ENCODE measurements around the gene METTL22.
"Not testable (repeated sequence)": the region's sequence is repeated elsewhere in the genome, so short reads cannot be mapped to it uniquely, and the experiment has no call there.

Gene METTL22

DNA sequence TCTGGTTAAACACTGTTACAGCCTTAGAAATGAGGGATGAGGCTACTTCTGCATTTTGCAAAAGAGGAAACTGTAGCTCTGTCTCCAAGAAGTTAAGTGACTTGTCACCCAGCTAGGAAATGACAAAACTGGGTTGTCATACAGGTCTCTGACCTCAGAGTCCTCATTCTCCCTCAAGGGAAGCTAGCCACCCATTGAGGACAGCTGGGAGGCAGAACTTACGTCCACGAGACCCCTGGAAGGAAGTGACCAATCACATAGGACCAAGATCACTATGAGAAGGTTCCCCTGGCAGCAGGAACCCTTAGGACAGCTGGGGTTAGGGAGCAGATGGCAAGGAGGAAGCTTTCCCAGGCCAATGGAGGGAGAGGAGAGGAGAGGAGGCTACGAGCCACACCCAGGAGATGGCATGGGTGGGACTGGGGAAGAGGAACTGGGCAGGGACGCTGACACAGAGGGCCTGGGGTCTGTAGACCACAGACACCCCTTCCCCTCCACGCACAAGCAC is 11.2 kb downstream of the METTL22 start:
- no peak for DNase-seq

DNA sequence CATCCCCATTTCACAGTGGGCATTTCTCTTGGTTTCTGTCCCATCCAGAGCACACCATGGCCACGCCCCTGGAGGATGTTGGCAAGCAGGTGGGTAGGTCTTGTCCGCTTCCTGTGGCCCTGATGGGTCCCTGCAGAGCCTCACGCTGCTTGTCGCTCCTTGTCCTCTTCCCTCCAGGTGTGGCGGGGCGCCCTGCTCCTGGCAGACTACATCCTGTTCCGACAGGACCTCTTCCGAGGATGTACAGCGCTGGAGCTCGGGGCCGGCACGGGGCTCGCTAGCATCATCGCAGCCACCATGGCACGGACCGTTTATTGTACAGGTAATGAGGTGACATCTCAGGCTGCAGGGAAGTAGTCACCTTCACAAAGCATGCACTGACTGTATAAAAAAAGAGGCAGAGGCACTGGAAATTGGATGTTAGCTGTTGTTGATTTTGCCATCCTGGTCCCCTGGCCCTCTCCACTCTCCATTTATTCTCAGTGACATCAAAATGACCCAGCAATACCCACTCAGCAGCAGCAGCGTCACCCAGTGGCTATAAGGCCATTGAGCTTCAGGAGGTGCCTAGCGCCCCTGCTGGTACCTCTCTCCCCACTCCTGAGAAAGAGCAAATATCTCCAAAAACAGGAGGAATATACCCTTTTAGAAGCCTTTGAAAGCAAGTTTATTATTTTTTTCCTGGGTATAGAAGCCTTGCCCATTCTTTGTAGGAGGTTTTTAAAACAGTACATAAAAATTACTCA is 13.7 kb downstream of the METTL22 start:
- DNase-seq, result no peak

DNA sequence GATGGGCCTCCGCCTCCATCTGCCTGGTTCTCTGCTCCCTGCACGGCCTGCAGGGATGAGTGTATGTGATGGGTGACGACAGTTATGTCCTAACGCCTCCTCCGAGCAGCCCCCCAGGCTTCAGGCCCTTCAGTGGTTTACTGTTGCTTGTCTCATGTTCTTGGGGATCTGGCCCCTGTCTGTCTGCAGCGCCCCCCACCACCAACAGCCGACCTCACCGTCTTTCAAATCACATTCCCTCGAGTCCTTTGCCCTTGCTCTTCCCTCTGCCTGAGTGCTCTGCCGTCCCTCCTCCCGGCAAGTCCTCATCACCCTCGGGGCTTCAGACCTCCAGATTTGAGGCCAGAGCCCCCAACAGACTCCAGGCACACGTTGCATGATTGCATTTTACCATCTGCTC is 18.2 kb downstream of the METTL22 start:
- DNase-seq, result no peak

DNA sequence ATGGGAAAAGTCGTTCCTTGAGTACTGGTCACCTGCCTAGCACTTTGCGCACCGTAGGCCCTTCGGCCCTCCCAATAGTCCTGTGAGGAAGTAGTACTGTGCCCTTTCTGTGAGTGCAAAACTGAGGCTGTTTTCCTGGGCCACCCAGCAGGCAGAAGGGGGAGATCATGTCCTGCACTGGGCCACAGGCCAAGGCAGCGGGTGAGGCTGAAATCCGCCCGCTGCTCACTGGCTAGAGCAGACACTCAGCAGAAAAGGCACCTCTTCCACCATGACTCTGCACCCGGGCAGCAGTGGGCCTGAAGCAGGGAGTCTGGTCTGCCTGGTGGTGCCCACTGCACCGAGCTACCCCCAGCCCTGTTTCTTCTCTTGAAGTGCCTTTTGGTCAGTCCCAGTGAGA is 20.2 kb downstream of the METTL22 start:
- DNase-seq, result no peak

DNA sequence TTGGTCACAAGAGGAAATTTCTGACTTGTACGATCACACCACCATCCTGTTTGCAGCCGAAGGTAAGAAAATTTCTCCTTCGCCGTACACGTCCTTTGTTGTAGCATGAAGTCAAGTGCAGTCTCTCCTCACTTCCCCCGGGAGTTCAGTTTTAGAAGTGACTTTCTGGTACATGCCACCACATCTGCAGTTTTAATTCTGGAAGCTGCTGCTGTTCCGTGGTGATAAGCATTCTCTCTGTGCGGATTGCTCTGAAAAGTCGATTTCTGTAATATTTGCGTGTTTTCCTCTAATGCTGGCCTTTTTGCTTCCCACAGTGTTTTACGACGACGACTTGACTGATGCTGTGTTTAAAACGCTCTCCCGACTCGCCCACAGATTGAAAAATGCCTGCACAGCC is 20.6 kb downstream of the METTL22 start:
- no peak for DNase-seq

DNA sequence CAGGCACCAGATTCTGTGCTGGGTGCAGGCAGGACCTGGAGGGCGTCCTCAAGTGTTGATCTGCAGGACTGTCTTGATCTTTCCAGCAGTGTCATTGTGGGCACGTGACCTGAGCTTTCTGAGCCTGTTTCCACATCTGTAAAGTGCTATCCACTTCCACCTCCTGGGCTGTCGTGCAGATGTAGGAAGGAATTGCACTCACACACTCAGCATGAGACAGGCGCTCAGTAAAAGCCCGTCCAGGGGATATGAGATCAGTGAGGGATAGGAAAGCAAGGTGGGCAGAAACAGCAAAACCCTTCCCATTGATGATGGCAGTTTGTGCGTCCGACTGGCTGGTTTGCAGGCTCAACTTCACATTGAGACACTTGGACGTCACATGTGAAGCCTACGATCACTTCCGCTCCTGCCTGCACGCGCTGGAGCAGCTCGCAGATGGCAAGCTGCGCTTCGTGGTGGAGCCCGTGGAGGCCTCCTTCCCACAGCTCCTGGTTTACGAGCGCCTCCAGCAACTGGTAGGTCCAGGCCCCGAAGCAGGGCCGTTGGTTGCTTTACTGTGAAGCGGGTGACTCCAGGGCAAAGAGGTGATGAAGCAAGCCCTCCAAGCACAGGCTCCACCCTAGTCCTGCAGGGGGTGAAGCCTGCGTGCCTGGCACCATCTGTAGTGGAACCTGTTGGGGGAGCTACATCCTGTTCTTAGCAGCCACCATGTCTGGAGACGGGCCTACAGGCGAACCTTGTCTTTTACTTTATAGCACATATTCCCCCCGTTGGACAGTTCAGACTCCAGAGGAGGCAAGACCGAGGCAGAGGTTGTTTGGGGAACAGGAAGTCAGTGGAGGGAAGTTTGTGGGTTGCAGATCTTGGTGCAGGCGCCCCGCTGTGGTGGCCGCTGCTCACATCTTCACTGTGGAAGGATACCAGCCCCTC is 23.0 kb downstream of the METTL22 start:
- DNase-seq, result no peak

DNA sequence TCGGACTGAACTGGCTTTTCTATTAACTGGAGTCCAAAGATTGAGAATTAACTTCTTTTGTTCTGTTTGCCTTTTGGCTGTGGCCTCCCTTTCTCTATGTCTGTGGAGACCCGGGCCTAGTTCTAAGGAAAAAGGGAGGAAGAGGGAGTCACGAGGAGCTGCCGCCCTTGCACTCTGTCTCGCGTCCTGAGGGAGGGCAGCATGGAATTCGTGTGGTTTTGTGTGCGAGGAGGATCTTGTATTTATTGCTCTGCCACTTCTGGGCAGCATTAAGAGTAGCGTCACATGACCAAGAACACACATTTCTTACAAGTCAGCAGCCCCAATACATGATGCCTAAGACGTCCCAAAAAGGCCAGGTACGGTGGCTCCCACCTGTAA is 23.6 kb downstream of the METTL22 start:
- DNase-seq, result no peak

DNA sequence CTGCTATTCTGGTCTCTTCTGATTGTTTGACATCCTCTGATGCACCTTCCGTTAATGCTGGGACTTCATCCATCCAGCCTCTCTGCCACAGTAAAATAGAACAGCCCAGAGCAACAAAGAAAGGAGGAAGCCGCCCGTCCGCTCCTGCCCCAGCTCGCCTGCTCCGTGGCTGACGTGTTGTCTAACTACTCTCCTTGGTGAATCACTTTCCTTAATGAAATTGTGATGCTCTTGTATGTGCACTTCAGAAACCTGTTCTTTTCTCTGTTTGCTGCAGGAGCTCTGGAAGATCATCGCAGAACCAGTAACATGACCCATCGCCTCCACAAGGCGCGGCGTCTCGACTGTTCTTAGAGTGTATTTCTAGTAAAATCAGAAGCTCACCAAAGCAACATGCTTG is 24.3 kb downstream of the METTL22 start:
- DNase-seq, result no peak

DNA sequence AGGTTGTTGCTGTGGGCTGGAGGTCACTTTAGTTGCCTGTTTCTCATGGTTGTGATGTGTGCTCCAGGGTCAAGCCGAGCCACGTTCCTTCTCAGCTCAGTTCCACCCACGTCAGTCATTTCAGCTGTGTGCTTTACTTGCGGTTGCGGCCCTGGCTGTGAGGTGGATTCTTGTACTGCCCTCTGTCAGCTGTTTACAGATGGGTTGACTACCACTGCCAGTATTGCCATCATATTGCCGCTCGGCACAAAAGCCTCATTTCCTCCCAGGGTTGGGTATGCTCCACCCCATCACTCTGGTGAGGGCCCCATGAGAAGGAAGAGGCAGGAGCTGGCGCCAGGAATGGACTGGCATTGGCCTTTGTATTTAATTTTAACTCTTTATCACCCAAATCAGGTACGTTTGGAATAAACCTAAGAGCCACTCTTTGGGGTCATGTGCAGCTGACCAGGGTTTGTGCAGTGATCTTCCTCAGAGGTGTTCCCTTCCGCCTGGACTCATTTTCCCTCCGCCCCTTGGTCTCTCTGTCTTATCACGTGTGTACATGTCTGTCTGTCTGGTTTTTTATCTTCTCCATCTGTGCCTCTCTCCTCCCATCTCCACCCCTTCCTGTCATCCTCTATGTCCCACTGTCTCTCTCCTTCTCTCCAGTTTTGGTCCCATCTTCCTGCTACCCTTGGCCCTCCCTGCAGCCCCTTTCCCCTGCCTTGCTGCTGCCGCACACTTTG is 25.0 kb downstream of the METTL22 start:
- no peak for DNase-seq

DNA sequence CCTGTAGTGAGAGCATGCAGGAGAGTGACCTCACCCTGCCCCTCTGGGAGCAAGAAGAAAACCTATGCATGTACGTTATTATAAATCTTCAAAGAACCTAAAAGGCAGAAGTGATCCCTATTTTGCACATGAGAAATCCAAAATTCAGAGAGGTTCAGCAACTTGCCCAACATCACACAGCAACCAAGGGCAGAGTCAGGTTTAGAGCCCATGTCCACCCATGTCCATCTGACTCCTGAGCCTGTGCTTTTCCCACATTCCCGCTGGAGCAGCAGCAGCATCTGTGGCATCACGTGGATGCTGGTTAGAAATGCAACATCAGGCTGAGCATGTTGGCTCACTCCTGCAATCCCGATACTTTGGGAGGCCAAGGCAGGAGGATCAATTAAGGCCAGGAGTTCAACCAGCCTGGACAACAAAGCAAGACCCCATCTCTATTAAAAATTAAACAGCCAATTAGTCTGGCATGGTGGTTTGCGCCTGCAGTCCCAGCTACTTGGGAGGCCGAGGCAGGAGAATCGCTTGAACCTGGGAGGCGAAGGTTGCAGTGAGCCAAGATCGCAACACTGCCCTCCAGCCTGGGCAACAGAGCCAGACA is 26.3 kb downstream of the METTL22 start:
- DNase-seq, result no peak

DNA sequence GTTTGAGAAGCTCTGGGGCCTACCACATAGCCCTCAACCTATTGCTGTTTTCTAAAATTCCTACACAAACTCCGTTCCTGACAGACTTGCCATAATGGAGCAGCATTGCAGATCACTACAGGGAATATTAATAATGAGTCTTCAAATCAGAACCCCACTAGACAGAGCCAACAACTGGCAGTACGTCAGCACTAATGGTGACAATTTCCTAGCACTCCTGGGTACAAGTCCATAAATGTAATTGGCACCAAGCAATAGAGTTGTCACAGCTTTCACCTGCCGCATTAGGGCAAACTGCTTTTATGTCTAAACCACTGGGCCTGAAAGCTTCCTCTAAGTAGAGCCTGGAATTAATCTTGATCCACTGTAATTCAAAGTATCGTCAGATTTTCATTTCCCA is 27.4 kb downstream of the METTL22 start:
- no peak for DNase-seq

DNA sequence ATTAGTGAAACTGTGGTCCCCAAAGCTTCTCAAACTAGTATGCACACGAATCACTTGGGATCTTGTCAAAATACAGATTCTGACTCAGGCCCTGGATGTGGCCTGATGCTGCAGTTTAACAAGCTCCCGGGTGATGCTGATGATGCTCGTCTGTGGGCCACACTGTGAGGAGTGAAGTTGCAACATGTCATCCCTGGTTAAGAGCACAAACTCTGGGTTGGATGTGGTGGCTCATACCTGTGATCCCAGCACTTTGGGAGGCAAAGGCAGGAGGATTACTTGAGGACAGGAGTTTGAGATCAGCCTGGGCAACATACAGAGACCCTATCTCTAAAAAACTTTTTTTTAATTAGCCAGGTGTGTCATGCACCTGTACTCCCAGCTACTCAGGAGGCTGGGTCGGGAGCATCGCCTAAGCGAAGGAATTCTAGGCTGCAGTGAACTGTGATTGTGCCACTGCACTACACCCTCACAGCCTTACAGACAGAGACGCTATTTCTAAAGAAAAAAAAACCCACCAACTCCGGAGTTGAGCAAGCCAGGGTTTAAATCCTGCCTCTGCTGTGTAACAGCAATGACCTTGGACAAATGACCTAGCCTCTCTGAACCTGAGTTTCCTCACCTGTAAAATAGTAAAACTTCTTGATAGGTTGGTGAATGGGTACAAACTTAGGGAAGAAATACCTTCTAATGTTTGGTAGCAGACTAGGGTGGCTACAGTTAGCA is 28.5 kb downstream of the METTL22 start:
- no peak for DNase-seq

DNA sequence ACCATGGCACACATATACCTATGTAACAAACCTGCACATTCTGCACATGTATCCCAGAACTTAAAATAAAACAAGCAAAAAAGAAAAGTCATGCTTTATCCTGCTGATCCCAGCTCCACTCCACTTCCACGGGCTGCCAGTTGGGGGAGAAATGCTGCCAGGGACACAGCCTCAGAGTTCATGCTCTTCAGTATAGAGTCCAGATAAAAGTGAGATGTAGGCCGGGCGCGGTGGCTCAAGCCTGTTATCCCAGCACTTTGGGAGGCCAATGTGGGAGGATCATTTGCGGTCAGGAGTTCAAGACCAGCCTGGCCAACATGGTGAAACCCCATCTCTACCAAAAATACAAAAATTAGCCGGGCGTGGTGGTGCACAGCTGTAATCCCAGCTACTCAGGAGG is 30.5 kb downstream of the METTL22 start:
- not testable (repeated sequence) for DNase-seq

DNA sequence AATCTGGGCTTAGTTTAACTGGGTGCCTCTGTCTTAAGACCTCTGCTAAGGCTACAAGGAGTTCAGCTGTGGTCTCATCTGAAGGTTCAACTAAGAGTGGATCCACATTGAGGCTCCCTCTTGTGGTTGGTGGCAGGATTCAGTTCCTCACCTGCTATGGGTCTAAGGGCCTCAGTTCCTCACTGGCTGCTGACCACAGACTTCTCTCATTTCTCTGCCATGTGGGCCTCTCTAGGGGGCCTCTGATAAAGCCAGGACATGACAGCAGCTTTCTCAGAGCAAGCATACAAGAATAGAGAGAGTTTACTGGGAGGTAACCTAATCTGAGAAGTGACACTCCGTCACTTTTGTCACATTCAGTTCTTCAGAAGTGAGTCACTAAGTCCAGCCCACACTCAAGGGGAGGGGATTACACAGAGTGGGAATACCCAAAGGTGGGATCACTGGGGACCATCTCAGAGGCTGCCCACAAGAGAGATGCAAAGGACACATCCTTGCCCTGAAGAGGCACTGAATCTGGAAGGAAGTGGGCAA is 33.8 kb downstream of the METTL22 start:
- no peak for DNase-seq

DNA sequence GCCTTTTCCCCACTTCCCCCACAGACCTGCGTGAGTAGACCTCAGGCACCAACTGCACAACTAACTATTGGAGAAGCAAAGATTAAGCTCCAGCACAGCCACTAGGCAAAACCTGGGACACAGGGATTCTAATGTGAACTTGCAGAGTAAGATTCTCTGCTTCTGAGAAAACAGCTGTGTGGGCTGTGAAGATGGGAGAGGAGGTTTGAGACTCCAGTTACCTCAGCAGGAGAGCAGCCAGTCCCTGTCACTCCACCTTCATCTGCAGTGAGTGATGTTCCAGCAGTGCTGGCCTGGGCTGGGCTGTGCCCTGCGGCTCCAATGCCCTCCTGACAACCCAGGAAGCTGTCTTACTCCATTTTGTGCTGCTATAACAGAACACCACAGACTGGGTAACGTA is 34.9 kb downstream of the METTL22 start:
- no peak for DNase-seq

DNA sequence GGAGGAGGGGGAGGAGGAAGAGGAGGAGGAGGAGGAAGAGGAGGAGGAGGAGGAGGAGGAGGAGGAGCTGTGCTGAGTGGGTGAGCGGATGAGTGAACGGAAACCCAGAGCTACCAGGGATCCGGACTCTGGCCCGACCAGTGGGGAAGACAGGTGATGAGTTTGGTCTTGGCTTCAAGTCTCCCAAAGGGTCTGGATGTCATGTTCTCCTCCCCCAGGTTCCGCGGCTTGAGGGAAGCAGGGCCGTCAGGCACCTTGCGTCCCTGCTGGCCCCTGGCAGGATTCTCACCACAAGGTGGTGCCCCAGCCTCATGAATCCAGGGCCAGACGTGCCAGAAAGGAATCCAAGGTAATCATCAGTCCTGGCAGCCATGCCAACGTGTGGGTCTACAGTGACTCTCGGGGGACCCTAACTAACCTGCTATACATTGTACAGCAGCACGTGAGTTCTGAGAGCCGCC is 39.4 kb downstream of the METTL22 start:
- DNase-seq, result peak; percentile 58

DNA sequence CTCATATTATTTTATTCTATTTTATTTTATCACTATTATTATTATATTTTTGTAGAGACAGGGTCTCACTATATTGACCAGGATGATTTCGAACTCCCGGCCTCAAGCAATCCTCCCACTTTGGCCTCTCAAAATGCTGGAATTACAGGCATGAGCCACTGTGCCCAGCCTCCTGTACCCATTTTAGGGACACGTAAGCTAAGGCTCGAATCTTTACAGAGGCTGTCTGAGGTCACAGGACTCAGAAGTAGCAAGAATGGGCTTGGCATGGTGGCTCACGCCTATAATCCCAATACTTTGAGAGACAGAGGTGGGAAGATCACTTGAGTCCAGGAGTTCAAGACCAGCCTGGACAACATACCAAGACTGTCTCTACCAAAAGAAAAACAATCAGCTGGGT is 40.2 kb downstream of the METTL22 start:
- no peak for DNase-seq

DNA sequence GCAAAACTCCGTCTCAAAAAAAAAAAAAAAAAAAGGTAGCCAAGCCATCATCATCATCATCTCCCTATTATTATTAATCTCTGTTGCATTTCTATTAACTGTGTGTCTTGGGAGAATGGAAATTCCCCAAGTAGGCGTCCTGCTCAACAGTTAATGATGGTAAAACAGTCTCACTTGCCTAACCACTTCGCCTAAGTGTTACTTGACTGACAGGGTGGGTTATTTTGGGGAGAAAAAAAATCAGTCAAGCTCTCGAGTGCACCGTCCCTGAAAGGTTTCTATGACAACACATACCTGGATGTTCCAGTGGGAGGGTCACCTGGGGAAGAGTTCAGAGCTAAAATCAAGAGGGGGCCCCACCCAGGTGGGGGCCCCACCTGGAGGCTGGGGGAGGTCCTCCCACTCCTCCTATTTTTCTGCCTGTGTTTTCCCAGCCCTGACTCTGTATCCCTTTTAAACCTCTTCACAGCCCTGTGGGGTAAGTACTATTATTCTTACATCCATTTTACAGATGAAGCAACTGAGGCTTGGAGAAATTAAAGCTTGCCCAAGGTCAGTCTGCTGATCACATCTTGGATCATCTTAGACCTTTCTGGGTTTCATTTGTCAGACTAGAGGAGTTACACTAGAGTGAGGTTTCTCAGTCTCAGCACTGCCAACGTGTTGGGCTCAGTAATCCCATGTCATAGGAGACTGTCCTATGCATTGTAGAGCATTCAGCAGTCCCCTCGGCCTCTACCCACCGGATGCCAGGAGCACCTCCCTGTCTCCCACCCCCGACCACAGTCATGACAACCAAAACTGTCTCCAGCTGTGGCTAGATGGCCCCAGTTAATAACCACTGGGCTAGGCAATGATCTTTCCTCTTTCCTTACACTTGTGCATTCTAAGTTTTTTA is 41.9 kb downstream of the METTL22 start:
- DNase-seq, result no peak

DNA sequence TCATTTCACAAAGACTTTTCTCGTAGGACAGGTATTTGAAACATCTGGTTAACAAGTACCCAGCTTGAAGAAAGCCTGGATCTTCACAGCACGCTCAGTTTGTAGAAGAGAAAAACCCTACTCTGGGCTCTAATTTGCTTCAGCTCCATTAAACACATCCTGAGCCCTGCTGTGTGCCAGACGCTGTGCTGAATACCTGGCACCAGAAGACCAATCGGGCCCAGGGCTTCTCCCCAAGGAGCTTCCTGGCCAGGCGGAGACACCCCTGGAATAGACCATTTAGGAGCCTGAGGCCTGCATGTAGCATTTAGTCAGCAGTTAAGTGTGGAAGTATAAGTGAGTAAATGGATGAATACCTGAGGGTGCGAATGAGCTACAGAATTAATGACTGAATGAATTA is 44.0 kb downstream of the METTL22 start:
- no peak for DNase-seq

DNA sequence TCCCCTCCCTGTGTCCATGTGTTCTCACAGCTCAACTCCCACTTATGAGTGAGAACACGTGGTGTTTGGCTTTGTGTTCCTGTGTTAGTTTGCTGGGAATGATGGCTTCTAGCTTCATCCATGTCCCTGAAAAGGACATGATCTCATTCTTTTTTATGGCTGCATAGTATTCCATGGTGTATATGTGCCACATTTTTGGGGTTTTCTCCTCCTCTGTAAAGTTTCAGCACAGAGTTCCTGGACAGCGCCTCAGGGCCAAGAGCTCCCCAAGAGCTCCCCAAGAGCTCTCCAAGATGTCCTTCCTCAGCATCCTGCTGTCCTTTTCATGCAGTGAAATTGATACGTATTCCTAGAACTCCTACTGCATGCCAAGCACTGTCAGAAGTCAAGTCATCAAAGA is 46.0 kb downstream of the METTL22 start:
- DNase-seq, result no peak

DNA sequence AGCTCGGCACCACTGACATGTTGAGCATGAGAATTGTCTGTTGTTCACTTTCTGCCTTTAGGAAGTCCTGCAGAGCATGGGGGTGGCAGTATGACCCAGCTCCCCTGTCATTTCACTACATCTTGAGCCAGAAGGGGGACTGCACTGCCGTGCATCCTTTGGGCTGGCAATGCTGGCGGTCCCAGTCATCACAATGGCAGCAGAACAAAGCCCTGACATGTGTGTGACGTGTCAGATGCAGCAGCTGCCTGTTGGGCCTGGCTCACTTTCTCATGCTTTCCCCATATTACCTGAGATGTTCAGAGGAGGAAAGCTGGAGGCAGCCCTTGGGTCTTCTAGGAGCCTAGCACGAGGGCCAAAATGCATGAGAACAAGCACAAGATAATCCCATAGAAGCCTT is 46.6 kb downstream of the METTL22 start:
- DNase-seq, result no peak

Measured in kidney glomerular epithelial cell (primary cell).